Measurements from ENCODE around the gene HNRNPH3.

- TF ChIP-seq EZH2 (IDR thresholded peaks at IDR 0.05; ENCODE audit: borderline replicate concordance, insufficient read depth, low read depth, low read length, poor library complexity, severe bottlenecking) (no peak), CTCF (IDR thresholded peaks at IDR 0.05) (no peak)
Observed at GRCh38 chr10:68367121-68367520, 35.3 kb downstream of the HNRNPH3 start.
